GM21528 (cell line): ENCODE results near the gene IL21R.
A peak's percentile ranks its signal among the peaks of the same experiment; 100 is the strongest.

Source experiments
- ATAC-seq: cut with Tn5 transposase; IDR thresholded peaks from one replicate; pipeline ENCODE4 v1.9.1; 2021; ENCODE audit warnings: mild to moderate bottlenecking, moderate library complexity; ENCODE audit not compliant: unreplicated experiment, low FRiP score

Gene IL21R

DNA sequence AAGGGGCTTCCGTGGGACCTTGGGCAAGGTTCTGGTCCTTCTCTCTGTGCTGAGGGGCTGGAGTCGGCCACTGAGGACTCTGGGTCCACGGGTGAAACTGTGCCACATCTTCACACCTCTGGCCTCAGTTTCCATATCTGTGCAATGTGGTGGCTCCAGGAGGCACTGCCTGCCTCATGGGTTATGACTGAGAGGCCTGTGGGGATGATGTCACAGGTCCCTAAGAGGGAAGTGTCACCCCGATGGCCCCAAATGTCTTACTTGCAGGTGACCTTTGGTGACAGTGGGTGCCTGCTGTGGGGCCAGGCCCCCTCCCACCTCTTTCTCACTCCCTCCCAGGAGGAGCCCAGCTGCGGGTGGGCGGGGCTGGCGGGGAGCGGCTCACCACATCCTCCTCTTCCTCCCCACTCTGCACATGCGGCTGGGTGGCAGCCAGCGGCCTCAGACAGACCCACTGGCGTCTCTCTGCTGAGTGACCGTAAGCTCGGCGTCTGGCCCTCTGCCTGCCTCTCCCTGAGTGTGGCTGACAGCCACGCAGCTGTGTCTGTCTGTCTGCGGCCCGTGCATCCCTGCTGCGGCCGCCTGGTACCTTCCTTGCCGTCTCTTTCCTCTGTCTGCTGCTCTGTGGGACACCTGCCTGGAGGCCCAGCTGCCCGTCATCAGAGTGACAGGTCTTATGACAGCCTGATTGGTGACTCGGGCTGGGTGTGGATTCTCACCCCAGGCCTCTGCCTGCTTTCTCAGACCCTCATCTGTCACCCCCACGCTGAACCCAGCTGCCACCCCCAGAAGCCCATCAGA is at the start of gene IL21R:
Gene IL21R (plus strand): TSS at position 407 of the 801 bp plus-strand sequence. CDS start 27,898 bp downstream, outside the sequence.
- ATAC-seq = peak; percentile 55

- no peak for ATAC-seq
Observed at GRCh38 chr16:27353853-27354252, 48.1 kb upstream of the IL21R start.

- no peak for ATAC-seq
Observed at GRCh38 chr16:27355610-27356009, 46.4 kb upstream of the IL21R start.

GRCh38 chr16:27356794-27357193 is 45.2 kb upstream of the IL21R start:
- ATAC-seq = no peak

DNA sequence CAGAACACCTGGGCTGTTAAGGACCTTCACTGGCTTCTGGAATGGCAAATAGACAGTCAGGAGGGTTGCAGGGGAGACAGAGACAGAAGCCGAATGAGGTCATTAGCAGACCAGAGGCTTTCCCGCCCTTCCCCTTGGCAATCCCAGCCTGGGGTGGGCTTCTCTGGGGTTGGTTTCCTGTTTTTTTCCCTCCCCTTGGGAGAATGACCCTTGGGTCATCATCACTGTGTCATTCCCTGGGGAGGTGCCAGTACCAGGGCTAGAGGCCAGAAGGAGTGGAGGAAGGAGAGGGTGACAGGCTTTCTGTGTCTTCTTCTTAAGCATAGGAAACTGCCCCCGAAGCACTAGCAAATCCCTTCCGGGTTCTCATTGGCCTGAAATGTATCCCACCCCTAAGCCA is 42.9 kb upstream of the IL21R start:
- no peak for ATAC-seq

DNA sequence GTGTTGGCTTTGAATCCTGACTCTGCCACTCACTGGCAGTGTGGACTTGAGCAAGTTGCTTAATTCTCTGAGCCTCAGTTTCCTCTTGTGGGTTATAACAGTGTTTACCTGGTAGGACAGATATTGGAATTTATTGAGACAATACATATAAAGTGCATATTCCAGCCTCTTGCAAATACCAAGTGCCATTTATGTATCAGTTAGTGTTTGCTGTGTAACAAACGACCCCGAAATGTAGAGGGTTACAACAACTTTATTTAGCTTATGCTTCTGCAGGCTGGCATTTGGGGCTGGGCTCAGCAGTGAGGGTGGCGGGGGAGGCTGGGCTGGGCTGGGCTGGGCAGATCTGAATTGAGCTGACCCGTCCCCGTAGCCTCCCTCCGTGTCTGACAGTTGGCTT is 42.4 kb upstream of the IL21R start:
- no peak for ATAC-seq

GRCh38 chr16:27361987-27362386 is 40.0 kb upstream of the IL21R start:
- ATAC-seq = no peak

GRCh38 chr16:27362570-27363245 is 39.3 kb upstream of the IL21R start:
- no peak for ATAC-seq

- ATAC-seq = no peak
Observed at GRCh38 chr16:27363246-27363632, 38.7 kb upstream of the IL21R start.

GRCh38 chr16:27363797-27364196 is 38.2 kb upstream of the IL21R start:
- ATAC-seq = no peak

- no peak for ATAC-seq
Observed at GRCh38 chr16:27364493-27365141, 37.4 kb upstream of the IL21R start.

DNA sequence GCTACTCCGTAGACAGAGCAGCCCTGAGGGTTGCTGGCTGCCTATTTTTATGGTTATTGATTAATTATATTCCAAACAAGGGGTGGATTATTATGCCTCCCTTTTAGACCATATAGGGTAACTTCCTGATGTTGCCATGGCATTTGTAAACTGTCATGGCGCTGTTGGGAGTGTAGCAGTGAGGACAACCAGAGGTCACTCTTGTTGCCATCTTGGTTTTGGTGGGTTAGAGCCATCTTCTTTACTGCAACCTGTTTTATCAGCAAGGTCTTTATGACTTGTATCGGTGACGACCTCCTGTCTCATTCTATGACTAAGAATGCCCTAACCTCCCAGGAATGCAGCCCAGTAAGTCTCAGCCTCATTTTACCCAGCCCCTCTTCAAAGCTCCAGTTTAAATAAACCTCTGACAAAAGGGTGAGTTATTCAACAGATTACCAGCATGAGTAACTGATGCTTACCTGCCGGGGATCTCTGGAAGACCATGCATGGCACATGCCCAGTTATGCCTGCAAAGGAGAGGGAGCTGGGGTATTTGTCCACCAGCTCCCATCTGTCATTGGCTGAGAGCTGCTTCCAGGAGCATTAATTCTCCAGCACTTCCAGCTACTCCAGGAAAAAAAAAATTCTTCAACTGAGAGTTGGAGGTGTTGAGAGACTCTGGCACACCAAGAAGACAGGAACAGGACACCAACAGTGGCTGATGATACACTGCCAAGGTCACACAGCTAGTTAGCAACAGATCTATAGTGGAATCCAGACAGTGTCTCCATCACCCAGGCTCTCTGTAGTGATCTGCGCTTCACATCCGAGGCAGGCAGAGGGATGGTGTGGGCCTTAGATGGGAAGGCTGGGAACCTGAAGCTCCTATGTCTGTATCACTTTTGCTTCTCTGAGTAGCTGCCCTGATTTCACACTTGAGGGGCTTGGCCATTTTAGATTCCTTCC is 36.6 kb upstream of the IL21R start:
- ATAC-seq = no peak

GRCh38 chr16:27366687-27367460 is 35.1 kb upstream of the IL21R start:
- ATAC-seq = peak; percentile 7

DNA sequence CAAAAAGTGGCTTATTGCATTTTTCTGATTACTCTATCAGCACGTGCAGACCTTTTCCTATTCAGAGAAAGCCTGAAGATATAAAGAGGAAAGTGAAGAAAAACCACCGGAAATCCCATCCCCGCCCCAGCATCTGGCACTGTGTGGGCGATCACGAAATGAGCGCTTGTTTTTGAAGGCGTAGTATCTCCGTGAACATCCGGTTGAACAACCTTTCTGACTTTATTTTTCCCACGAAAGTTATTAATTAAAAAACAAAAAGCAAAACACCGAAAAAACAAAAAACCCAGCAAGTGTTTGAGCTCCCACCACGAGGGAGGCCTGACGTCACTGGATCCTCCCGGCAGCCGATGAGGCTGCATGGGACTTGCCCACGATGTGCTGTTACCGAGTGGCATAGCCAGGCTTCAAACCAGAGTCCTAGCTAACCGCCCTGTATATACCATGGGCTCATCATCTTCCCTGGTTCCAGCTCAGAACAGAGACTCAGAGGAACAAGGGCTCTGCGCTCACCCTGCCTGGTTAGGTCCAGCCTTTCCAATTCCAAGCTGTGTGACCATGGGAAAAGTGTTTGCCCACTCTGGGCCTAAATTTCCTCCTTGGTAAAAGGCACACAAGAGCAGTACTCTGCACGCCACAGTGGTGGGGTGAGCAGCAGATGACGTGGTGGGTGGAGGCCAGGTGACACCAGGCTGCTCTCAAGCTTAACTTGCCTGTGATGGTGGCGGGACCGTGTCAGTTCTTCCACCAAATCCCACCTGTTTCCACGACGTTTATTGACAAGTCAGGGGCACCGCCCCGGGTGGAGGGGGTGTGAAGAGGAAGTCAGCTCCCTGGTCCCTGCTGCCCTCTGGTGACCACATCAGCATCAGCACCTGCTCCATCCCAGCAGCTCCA is 34.3 kb upstream of the IL21R start:
- peak; percentile 70 for ATAC-seq

DNA sequence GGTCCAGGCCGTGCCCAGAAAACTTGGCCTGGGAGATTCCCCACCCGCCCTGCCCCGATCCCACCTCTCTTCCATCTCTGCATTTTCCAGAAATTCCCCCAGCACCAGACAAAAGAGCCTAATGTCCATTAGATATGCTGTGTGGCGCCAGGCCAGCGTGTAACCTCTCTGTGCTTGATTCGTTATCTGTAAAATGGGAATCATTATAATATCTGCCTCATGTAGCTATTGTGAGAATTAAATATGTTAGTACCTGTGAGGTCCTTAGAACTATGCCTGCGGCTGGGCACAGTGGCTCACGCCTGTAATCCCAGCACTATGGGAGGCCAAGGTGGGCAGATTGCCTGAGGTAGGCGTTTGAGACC is 33.6 kb upstream of the IL21R start:
- ATAC-seq = no peak

DNA sequence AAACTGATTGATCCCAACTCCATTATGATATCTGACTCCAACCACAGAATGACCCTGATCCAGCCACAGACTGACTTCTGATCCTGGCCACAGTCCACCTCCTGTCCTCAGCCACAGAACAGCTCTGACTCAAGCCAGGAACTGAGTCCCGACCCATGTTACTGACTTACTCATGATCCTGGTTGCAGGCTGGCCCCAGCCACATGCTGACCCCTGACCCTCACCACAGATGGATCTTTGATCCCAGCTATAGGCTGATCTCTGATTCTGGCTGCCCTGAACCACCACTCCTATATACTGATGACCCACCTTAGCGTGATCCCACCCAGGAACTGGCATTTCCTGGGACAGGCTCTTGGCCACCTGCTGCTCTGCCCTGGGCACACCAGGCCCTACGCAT is 32.2 kb upstream of the IL21R start:
- ATAC-seq = no peak

DNA sequence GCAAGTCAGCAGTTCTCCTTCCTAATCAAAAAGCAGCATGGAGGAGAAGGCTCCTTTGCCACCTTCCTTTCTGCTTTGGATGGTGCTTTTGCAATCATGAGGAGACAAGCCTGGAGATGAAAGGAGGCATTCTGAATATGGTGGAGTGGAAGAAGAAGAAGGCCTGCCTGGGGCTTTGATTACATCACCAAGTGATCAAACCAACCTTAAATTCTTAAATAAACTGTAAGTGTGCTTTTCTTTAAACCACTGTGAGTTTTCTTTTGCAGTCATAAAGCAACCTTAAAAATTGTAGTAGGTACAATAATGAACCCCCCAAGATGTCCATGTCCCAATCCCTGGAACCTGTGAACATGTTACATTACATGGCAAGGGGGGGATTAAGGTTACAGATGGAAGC is 31.7 kb upstream of the IL21R start:
- ATAC-seq = no peak

DNA sequence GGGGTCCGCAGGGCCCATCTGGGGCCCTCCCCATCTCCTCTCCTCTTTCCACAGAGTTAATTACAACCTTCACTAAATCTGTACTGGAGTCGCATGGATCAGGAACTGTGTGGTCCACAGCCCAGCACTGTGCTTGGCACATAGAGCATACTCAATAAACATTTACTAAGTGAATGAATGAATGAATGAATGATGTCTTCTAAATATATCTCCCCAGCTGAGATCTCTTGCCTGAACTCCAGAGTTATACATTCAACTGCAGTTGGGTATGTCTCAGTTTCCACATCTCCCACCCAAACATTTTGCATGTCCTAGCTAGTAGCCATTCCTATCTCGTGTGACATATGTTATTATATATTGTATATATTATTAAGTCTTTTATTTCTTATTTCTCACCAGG is 28.7 kb upstream of the IL21R start:
- ATAC-seq = no peak
